HG03060 (cell line): ENCODE results near the gene SGMS1.
"Not testable (repeated sequence)": the region's sequence is repeated elsewhere in the genome, so short reads cannot be mapped to it uniquely, and the experiment has no call there.

Experiments used
- ATAC-seq: cut with Tn5 transposase; IDR thresholded peaks from one replicate; pipeline ENCODE4 v1.9.1; 2021; ENCODE audit warnings: low read depth, moderate number of reproducible peaks; ENCODE audit not compliant: unreplicated experiment

Gene SGMS1

DNA sequence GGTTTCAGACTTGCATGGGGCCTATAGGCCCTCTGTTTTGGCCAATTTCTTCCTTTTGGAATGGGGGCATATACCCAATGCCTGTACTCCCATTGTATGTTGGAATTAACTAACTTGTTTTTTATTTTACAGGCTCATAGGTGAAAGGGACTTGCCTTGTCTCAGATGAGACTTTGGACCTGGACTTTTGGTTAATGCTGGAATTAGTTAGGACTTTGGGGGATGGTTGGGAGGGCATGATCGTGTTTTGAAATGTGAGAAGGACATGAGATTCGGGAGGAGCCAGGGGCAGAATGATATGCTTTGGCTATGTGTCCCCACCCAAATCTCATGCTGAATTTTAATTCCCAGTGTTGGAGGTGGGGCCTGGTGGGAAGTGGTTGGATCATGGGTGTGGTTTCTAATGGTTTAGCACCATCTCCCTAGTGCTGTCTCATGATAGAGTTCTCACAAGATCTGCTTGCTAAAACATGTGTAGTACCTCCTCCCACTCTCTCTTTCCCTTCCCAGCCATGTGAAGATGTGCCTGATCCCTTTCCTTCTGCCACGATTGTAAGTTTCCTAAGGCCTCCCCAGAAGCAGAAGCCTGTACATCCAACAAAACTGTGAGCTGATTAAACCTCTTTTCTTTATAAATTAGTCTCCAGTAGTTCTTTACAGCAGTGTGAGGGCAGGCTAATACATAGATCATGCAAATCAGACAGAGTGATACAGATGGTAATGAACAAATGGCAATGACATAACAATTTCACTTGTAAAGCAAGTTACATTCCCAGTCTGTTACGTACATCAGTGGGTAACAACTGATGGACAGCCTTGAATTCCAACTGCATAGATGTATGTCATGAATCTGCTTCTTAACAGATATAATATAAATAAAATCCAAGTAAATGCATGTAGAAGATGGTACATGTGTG lies 146.2 kb downstream of the SGMS1 start:
- ATAC-seq, result no peak

GRCh38 chr10:50473756-50474155 lies 150.0 kb downstream of the SGMS1 start:
- ATAC-seq, result no peak

GRCh38 chr10:50472914-50473313 lies 150.8 kb downstream of the SGMS1 start:
- no peak for ATAC-seq

GRCh38 chr10:50471583-50471975 lies 152.2 kb downstream of the SGMS1 start:
- ATAC-seq, result no peak

DNA sequence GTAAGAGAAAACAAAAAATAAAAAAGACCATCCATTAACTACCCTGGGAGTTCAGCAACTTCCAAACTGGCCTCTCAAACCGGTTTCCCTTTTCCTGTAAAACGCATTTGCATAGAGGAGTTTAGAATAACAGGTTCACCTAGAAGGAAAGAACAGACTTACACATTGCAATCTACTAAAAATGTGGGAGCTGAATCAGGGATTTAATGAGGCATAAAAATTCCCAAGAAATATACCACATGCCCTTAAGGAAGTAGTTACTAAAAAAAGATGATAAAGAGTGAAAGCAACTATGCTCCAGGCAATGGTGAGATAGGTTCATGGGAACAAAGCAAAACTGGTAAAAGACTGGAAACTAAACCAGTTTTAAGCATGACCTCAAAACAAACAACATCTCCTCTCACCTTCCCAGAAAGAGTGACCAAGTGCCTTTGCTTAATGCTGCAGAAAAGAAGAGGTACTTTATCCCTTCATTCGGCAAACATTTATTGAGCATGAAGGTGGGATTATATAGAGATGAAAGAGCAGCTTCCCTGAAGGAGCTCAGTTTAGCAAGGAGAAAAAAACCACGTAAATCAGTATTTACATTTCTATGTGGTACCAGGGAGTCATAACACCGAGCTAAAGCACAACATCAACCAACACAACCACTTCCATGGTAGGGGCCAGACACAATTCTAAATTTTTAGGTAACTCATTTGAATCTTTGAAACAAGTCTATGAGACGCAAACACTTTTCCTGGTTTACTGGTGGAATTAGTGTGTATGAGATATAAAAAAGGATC lies 152.8 kb downstream of the SGMS1 start:
- ATAC-seq, result no peak

GRCh38 chr10:50470345-50470744 lies 153.4 kb downstream of the SGMS1 start:
- no peak for ATAC-seq

GRCh38 chr10:50469778-50470193 lies 154.0 kb downstream of the SGMS1 start:
- no peak for ATAC-seq

DNA sequence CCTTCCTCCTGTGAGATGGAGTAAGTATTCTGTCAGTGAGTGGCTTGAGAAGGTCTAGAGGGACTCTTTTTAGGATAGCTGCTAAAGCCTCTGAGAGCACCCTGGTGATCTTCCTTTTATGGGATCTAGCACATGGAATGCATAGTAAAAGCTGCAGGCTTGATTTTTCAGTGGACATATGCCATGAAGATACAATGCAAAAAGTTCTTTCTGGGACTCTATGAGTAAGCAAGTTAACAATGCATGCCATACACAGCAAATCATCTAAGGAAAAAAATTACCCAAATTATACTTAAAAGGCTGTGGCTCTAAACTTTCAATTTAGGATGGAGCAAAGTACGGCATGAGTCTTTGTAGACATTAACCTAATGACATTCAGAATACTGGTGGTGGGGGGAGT lies 154.5 kb downstream of the SGMS1 start:
- ATAC-seq, result no peak

DNA sequence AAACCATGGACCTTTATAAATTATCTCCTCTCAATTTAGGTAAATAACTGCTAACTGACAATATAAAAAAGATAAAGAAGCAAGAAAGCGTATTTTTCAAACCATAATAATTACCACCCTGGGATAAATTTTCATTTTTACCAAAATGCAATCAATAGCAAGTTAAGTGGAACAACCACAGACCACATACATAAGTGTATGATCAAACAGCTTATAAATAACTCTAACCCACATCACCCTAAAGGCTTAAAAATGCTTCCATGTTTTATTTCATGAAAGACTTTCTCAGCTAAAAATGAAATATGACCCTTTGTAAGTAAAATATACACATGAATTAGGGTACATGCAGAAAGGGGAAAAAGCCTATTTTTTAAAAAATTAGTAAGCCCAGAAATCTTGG lies 156.5 kb downstream of the SGMS1 start:
- ATAC-seq, result no peak

DNA sequence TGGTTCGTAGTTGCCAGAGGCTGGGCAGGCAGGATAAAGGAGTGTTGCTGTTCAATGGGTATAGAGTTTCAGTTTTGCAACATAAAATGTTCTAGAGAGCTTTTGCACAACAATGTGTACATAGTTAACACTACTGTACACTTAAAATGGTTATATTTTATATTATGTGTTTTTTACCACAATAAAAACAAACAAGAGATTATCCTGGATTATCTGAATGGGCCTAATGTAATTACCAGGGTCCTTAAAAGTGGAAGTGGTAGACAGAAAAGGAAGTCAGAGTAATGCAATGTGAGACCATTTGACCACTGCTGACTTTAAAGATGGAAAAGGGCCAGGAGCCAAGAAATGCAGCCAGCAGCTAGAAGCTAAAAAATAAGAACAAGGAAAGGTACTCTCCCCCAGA lies 159.7 kb downstream of the SGMS1 start:
- no peak for ATAC-seq

DNA sequence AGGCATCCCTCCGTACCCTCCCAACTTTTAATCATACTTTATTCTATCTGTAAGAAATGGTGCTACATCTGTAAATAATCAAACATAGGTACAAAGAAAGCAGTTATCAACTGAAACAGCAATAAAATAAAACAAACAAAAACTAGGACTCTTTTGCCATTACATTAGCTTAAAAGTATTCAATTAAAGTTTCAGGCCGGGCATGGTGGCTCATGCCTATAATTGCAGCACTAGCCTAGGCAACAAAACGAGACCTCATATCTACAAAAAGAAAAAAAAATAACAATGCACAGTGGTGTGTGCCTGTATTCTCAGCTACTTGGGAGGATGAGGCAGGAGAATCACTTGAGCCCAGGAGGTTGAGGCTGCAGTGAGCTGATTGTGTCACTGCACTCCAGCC lies 161.9 kb downstream of the SGMS1 start:
- ATAC-seq, result no peak

GRCh38 chr10:50461123-50461522 lies 162.6 kb downstream of the SGMS1 start:
- no peak for ATAC-seq

- ATAC-seq, result no peak
Observed at GRCh38 chr10:50456719-50457118, 167.0 kb downstream of the SGMS1 start.

DNA sequence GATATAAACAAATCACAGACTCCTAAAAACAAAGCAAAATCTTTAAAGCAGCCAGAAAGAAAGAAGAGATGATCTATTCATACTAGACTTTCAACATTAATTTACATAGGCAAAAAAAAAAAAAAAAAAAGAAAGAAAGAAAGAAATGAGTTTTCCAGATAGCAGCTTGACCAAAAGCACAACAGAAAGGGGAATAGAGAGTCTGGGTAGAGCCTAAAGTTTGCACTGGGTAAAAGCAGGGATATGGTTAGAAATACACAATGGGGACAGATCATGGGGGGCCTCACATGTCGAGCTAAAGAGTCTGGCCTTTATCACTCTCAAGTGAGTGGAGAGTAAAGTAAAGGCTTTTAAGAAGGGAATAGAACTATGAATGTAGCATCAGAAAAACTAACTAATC lies 169.8 kb downstream of the SGMS1 start:
- no peak for ATAC-seq

- ATAC-seq, result no peak
Observed at GRCh38 chr10:50452603-50453002, 171.2 kb downstream of the SGMS1 start.

- ATAC-seq, result no peak
Observed at GRCh38 chr10:50447691-50448090, 176.1 kb downstream of the SGMS1 start.

DNA sequence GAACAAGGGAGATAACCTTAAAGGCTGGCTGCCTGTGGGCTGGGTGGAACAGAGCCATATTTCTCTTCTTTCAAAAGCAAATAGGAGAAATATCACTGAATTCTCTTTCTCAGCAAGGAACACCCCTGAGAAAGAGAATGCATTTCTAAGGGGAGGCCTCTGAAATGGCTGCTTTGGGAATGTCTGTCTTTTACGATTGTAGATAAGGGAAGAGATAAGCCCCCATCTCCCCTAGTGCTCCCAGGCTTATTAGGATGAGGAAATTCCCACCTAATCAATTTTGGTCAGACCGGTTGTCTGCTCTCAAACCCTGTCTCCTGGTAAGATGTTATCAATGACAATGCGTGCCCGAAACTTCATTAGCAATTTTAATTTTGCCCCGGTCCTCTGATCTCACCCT lies 178.0 kb downstream of the SGMS1 start:
- not testable (repeated sequence) for ATAC-seq

GRCh38 chr10:50440489-50440888 lies 183.3 kb downstream of the SGMS1 start:
- ATAC-seq, result no peak

- no peak for ATAC-seq
Observed at GRCh38 chr10:50439806-50440205, 183.9 kb downstream of the SGMS1 start.

DNA sequence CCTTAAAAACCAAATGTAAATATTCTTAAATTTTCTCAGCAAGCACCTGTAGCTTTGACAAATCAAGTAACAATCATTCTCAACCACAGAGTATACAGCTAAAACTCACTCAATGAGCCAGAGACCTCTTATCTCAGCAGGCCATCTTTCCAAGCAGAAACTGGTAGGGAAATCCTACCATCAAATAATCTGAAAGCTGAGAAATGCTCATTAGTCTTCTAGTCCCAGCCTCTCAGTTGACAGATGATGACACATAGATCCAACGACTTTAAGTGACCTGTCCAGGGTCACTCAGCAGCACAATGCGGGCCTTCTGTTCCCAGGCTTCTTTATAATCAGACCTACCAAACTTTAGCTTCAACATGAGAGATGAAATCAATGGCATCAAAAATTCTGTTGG lies 184.6 kb downstream of the SGMS1 start:
- ATAC-seq, result no peak

DNA sequence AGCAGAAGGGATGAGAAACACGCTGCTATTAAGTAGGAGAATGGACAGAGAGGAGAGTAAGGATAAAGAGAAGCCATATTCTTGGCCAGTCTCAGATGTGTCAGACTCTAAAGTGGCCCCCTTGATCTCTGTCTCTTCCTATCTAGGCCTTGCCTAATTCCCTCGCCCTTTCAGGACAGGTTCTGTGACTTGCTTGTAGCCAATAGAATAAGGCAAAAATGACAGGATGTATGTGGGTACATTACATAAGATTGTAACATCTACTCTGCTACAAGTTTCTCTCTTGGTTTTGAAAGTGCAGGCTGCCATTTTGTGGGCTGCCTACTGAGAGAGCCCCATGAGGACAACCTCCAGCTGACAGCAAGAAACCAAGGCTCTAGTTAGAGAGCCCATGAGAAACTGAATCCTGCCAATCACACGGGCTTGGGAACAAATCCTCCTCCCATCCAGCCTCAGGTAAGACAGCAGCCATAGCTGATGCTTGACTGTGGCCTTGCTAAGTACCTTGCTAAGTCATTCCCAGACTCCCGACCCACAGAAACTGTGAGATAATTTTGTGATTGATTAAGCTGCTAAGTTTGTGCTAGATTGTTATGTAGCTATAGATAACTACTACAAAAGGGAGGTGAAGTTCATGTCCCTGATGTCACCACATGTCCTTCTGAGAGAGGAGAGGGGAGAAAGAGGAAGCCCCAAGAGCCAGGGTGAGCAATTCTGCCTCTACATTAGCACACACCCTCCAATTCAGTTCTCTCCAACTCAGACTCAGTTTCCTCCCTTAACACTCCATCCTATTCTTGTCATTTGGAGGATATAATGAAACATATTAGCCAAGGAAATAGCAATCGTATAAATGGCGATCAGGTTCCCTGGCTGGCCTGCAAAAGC lies 185.5 kb downstream of the SGMS1 start:
- no peak for ATAC-seq
